ENCODE results near the gene PDLIM5.

DNA sequence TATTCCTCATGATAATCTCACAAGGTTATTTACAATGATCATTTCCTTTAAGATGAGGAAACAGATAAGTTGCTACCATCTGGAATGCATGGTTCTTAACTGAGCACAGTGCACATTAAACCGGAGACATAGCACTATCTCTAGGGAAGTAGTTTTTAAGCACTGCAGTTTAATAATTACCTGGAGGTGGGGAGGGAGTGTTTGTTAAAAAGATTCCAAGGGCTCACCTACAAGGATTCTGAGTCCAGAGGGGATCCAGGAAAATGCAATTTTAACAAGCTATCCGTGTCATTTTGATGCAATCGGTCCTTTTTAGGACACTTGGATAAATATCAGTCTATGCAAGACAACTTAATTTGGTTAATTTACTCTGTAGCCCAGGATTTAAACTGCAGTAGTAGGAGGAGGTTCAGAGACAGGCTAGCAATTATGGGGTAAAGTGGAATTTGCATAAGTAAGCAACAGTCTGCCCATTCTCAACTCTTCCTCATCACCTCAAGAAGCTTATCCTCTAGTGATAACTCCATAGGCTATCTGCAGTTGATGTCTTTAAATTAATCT lies 2.8 kb upstream of the PDLIM5 start:
- no peak for TF ChIP-seq TARDBP (IDR thresholded peaks at IDR 0.05)
- no peak for TF ChIP-seq FOXK2 (IDR thresholded peaks at IDR 0.05)
- TF ChIP-seq ZNF384 (IDR thresholded peaks at IDR 0.05), result no peak
- TF ChIP-seq SUZ12 (IDR thresholded peaks at IDR 0.05), result no peak
- TF ChIP-seq, protein P1, sequence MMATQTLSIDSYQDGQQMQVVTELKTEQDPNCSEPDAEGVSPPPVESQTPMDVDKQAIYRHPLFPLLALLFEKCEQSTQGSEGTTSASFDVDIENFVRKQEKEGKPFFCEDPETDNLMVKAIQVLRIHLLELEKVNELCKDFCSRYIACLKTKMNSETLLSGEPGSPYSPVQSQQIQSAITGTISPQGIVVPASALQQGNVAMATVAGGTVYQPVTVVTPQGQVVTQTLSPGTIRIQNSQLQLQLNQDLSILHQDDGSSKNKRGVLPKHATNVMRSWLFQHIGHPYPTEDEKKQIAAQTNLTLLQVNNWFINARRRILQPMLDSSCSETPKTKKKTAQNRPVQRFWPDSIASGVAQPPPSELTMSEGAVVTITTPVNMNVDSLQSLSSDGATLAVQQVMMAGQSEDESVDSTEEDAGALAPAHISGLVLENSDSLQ (IDR thresholded peaks at IDR 0.05), result no peak
- TF ChIP-seq FOXA1 (IDR thresholded peaks at IDR 0.05), result no peak
- no peak for TF ChIP-seq ARNT (IDR thresholded peaks at IDR 0.05)
- no peak for TF ChIP-seq HDGF (IDR thresholded peaks at IDR 0.05; ENCODE audit: borderline replicate concordance)
- no peak for TF ChIP-seq FOXM1 (IDR thresholded peaks at IDR 0.05; ENCODE audit: borderline replicate concordance)
- no peak for TF ChIP-seq BHLHE40 (IDR thresholded peaks at IDR 0.05; ENCODE audit: borderline replicate concordance)
- no peak for TF ChIP-seq SP1 (IDR thresholded peaks at IDR 0.05)
